Measurements from ENCODE around the gene EEF1AKMT2. TPM values are rescaled to one million over a fixed set of nuclear protein-coding genes. Genes with fewer than 3 reads are reported as not detected.

The EEF1AKMT2 gene
- 19.3 and 24.1 TPM in 2 replicates for total RNA-seq (2016; rRNA removed; fragmentation: Illumina TruSeq; extraction: Trizol)
- 7.6 and 9.0 TPM in 2 replicates for total RNA-seq (2016; cell fraction: cytosol; rRNA removed; fragmentation: Illumina TruSeq; extraction: Trizol; ENCODE audit: low read depth)
- 19.7 and 24.1 TPM in 2 replicates for total RNA-seq (2016; cell fraction: insoluble cytoplasmic fraction; rRNA removed; fragmentation: Illumina TruSeq; extraction: Trizol)
- 14.7 and 16.5 TPM in 2 replicates for total RNA-seq (2016; cell fraction: membrane; rRNA removed; fragmentation: Illumina TruSeq; extraction: Trizol)
- 19.2 and 19.6 TPM in 2 replicates for total RNA-seq (2016; cell fraction: nucleus; rRNA removed; fragmentation: Illumina TruSeq; extraction: Trizol)
- 8.6 and 11.3 TPM in 2 replicates for polyA plus RNA-seq (2011; rRNA removed)
- 3.8 and 6.6 TPM in 2 replicates for polyA plus RNA-seq (2011; cell fraction: cytosol; rRNA removed)
- 5.5 and 6.0 TPM in 2 replicates for polyA plus RNA-seq (2011; cell fraction: nucleus; rRNA removed)
- 8.0 and 12.7 TPM in 2 replicates for polyA plus RNA-seq (2012)
- polyA plus RNA-seq (2016; cell fraction: cytosol; fragmentation: Illumina TruSeq; extraction: Trizol; ENCODE audit: low read depth) = 6.0 and 7.6 TPM in 2 replicates
- polyA plus RNA-seq (2016; cell fraction: insoluble cytoplasmic fraction; fragmentation: Illumina TruSeq; extraction: Trizol; ENCODE audit: low read depth) = 20.8 and 22.1 TPM in 2 replicates
- 9.4 and 10.8 TPM in 2 replicates for polyA plus RNA-seq (2016; cell fraction: membrane; fragmentation: Illumina TruSeq; extraction: Trizol; ENCODE audit: low read depth)
- polyA plus RNA-seq (2016; cell fraction: nucleus; fragmentation: Illumina TruSeq; extraction: Trizol; ENCODE audit: insufficient read depth, low read depth) = 22.3 and 25.2 TPM in 2 replicates
- 4.6 and 19.2 TPM in 2 replicates for polyA minus RNA-seq (2011; rRNA and poly(A)+ RNA removed; ENCODE audit: low replicate concordance)
- polyA minus RNA-seq (2011; cell fraction: cytosol; rRNA and poly(A)+ RNA removed) = 7.5 and 7.6 TPM in 2 replicates
- polyA minus RNA-seq (2011; cell fraction: nucleus; rRNA and poly(A)+ RNA removed) = 19.4 and 22.7 TPM in 2 replicates
- Bru-seq, nascent RNA = percentile 77 among the genes with signal in this experiment
- BruChase-seq, experiment 1, labeled RNA remaining after a 6-hour chase = percentile 88 among the genes with signal in this experiment
- percentile 88 among the genes with signal in this experiment for BruChase-seq, experiment 2, labeled RNA remaining after a 2-hour chase
- long read RNA-seq, experiment 1, partial matches to known transcripts = 0 of 15 reads
- long read RNA-seq, experiment 1, other reads (novel, unspliced or antisense) = 5 of 15 reads
- long read RNA-seq, experiment 2, partial matches to known transcripts = 1 of 6 reads
- long read RNA-seq, experiment 2, other reads (novel, unspliced or antisense) = 4 of 6 reads

- ChIA-PET POLR2A (interaction anchor here (0.6 to 3.1 kb wide), 9 partner anchors 9 to 330 kb away, joined by 3 to 53 read pairs (median 3); partner anchors contain the start of genes ABRAXAS2 and LHPP), CTCF (ENCODE audit: low intra/inter-chr PET ratio, low total read pairs) (no interaction called here)
- H3K4me3 ChIP-seq (replicated peaks in 1 of 3; ENCODE audit: insufficient read depth in 1 of 3, low read depth in 2 of 3, low read length in 3 of 3) = peak within 1 kb of the TSS; percentile 84 to 92 (median 88)
- H3K9ac ChIP-seq (ENCODE audit: insufficient read depth, low read depth, low read length) = peak within 1 kb of the TSS; percentile 91
- H3K79me2 ChIP-seq (ENCODE audit: insufficient read depth, low read length) = peaks cover 12% of the 10 kb centered on the region
- H3K4me2 ChIP-seq (ENCODE audit: low read depth, low read length) = peak within 1 kb of the TSS; percentile 93
- intact Hi-C loops (cut with micrococcal nuclease; ENCODE audit: unreplicated experiment) = loop anchor here (5.0 to 10.0 kb wide), 2 partner anchors 49 to 123 kb away; partner anchors contain the start of gene FAM53B
- no TSS peak for BruUV-seq (replicated peaks)
- H4K20me1 ChIP-seq (ENCODE audit: insufficient read depth, low read length) = no peaks in the 10 kb centered on the region
- H3K27me3 ChIP-seq (ENCODE audit: control insufficient read depth in 1 of 2, insufficient read depth in 2 of 2, low read length in 2 of 2) = no peaks in the 10 kb centered on the region; a peak in 2 of 5 replicates
- peak; percentile 79 for DNase-seq (ENCODE audit: low spot score)
- FAIRE-seq = no peak
- peaks cover 0 to 3% of the 10 kb centered on the region in 2 experiments; a peak in 1 of 5 replicates for H3K36me3 ChIP-seq (replicated peaks in 1 of 2; ENCODE audit: control insufficient read depth in 1 of 2, insufficient read depth in 2 of 2, low read length in 2 of 2)
- no peaks in the 10 kb centered on the region for H3K9me3 ChIP-seq (ENCODE audit: low read length)
- H3K27ac ChIP-seq (ENCODE audit: extremely low read length, insufficient read depth, low read length) = peak within 1 kb of the TSS; percentile 88
- ATAC-seq = peak; percentile 98
- WGBS (ENCODE audit: low lambda C conversion rate) = 4% methylated on average over 20 of the region's 79 CpGs
- H2AFZ ChIP-seq (ENCODE audit: low read length) = peak within 1 kb of the TSS; percentile 97
- in situ Hi-C loops (cut with HindIII; ENCODE audit: extremely low pct_ligation_motif_present, low pct_unique_long_range_greater_than_20kb) = no loop called here
- H3K4me1 ChIP-seq (ENCODE audit: insufficient read depth, low read length) = peaks cover 26% of the 10 kb centered on the region
- TF ChIP-seq ZNF780A (CRISPR knock-in tag; IDR thresholded peaks at IDR 0.05) (no peak), TFDP2 (CRISPR knock-in tag; IDR thresholded peaks at IDR 0.05) (peak; percentile 67), ATM (IDR thresholded peaks at IDR 0.05; ENCODE audit: borderline replicate concordance) (no peak), MZF1 (CRISPR knock-in tag; IDR thresholded peaks at IDR 0.05; ENCODE audit: borderline replicate concordance) (no peak; the same call in 1 of the 2 replicates), ZMAT5 (CRISPR knock-in tag; IDR thresholded peaks at IDR 0.05; ENCODE audit: borderline replicate concordance, low read depth) (no peak), SMYD3 (CRISPR knock-in tag; IDR thresholded peaks at IDR 0.05) (0 out of 2 replicates have a peak, but pooled peaks have one; percentile 74), PRDM15 (CRISPR knock-in tag; IDR thresholded peaks at IDR 0.05) (peak; percentile 35; the same call in 1 of the 2 replicates), SNAPC2 (CRISPR knock-in tag; IDR thresholded peaks at IDR 0.05) (peak; percentile 78)
These were observed at the start of gene EEF1AKMT2 for GRCh38 chr10:124791547-124792348. EEF1AKMT2 (minus strand) TSS chr10:124791887; CDS start chr10:124791833, 54 bp downstream.
